ENCODE data around the gene OSTN.

GRCh38 chr3:191292243-191293015 lies 93.4 kb downstream of the OSTN start:
- no peak for TF ChIP-seq POLR2A (IDR thresholded peaks at IDR 0.05)
- TF ChIP-seq CTCF (IDR thresholded peaks at IDR 0.05): no peak

Data from tibial nerve (tissue), 3 donors.